BLaER1 (cell line): Measurements from ENCODE around the gene FLRT2.

Experiments
- H3K27ac ChIP-seq: shearing (Covaris generic); formaldehyde crosslinking; 2 replicates; pipeline ENCODE4 v1.8.1; 2022
- H3K27me3 ChIP-seq: shearing (Covaris generic); formaldehyde crosslinking; 2 replicates; pipeline ENCODE4 v1.8.1; 2022
- H3K36me3 ChIP-seq: shearing (Covaris generic); formaldehyde crosslinking; 2 replicates; pipeline ENCODE4 v1.8.1; 2022
- H3K4me1 ChIP-seq: shearing (Covaris generic); formaldehyde crosslinking; 2 replicates; pipeline ENCODE4 v1.8.1; 2022
- H3K4me2 ChIP-seq: shearing (Covaris generic); formaldehyde crosslinking; 2 replicates; pipeline ENCODE4 v1.8.1; 2022
- H3K4me3 ChIP-seq: shearing (Covaris generic); formaldehyde crosslinking; 2 replicates; pipeline ENCODE4 v1.8.1; 2022
- H3K9ac ChIP-seq: shearing (Covaris generic); formaldehyde crosslinking; 2 replicates; pipeline ENCODE4 v1.8.1; 2022
- H3K9me3 ChIP-seq: shearing (Covaris generic); formaldehyde crosslinking; 2 replicates; pipeline ENCODE4 v1.8.1; 2022
- H4K20me1 ChIP-seq: shearing (Covaris generic); formaldehyde crosslinking; 2 replicates; pipeline ENCODE4 v1.8.1; 2022
- Cebpa-rat ChIP-seq: shearing (Covaris generic); IDR thresholded peaks from 2 replicates; pipeline ENCODE4 v1.8.1; 2022

FLRT2 gene

GRCh38 chr14:85675957-85676356 is 146.0 kb downstream of the FLRT2 start:
- H3K27me3 ChIP-seq: no peaks in the 10 kb centered on the region
- no peak for TF ChIP-seq Cebpa-rat
- no peaks in the 10 kb centered on the region for H4K20me1 ChIP-seq
- H3K4me3 ChIP-seq: no peak overlapping the region
- H3K4me2 ChIP-seq: no peak overlapping the region
- no peaks in the 10 kb centered on the region for H3K9me3 ChIP-seq
- H3K27ac ChIP-seq: no peak overlapping the region
- H3K36me3 ChIP-seq: no peaks in the 10 kb centered on the region
- no peaks in the 10 kb centered on the region for H3K4me1 ChIP-seq
- H3K9ac ChIP-seq: no peak overlapping the region

DNA sequence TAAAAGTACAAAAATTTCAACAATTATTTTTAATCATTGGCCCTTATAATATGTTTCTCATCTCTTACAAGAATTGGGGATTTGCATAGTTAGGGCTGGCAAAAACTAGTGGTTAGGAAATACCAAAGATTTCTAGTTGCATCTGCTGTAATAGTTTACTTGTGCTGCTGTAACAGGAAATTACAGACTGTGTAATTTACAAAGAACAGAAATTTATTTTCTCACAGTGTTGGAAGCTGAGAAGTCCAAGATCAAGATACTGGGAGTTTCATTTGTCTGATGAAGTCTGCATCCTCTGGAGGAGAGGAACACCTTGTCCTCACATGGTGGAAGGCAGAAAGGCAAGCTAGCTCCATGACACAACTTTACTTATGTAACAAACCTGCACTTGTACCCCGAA is 157.0 kb downstream of the FLRT2 start:
- Histone ChIP-seq H3K27me3 (no peaks in the 10 kb centered on the region), H3K9me3 (no peaks in the 10 kb centered on the region), H3K4me3 (no peak overlapping the region), H3K9ac (no peak overlapping the region), H3K36me3 (no peaks in the 10 kb centered on the region), H4K20me1 (no peaks in the 10 kb centered on the region), H3K4me1 (no peaks in the 10 kb centered on the region), H3K4me2 (no peak overlapping the region), H3K27ac (no peak overlapping the region)
- TF ChIP-seq Cebpa-rat: no peak

DNA sequence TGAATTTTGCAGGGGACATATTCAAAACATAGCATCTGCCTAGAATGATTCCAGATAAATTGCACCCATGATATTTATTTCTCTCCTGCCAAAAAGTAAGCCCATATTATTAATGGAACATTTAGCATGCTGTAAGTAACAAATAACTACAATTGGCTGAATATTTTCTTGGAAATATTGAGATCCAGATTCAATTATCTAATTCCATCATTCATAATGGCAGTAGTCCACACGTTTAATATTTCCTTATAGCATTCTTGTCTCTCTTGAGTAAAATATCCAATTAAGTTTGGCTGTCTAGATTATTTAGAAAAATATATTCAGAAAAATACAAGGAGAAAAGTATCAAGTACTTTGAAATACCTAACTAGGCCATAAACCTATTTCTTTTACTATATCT is 157.5 kb downstream of the FLRT2 start:
- Histone ChIP-seq H3K4me2 (no peak overlapping the region), H3K4me1 (no peaks in the 10 kb centered on the region), H3K9me3 (no peaks in the 10 kb centered on the region), H3K27ac (no peak overlapping the region), H3K9ac (no peak overlapping the region), H3K27me3 (no peaks in the 10 kb centered on the region), H4K20me1 (no peaks in the 10 kb centered on the region), H3K36me3 (no peaks in the 10 kb centered on the region), H3K4me3 (no peak overlapping the region)
- TF ChIP-seq Cebpa-rat: no peak

- H3K9me3 ChIP-seq: no peaks in the 10 kb centered on the region
- no peak; the same call in 1 of the 2 replicates for TF ChIP-seq Cebpa-rat
Observed at GRCh38 chr14:85688006-85688405, 158.1 kb downstream of the FLRT2 start.

GRCh38 chr14:85695300-85695699 is 165.4 kb downstream of the FLRT2 start:
- no peaks in the 10 kb centered on the region for H3K27me3 ChIP-seq
- H4K20me1 ChIP-seq: no peaks in the 10 kb centered on the region
- H3K4me2 ChIP-seq: no peak overlapping the region
- H3K4me3 ChIP-seq: no peak overlapping the region
- no peak for TF ChIP-seq Cebpa-rat
- H3K4me1 ChIP-seq: no peaks in the 10 kb centered on the region
- H3K9me3 ChIP-seq: no peaks in the 10 kb centered on the region
- H3K36me3 ChIP-seq: no peaks in the 10 kb centered on the region
- H3K27ac ChIP-seq: no peak overlapping the region
- no peak overlapping the region for H3K9ac ChIP-seq

More at GRCh38 chr14:85688006-85688405, 158.1 kb downstream of the FLRT2 start:
- no peak overlapping the region for H3K4me3 ChIP-seq
- no peaks in the 10 kb centered on the region for H3K4me1 ChIP-seq
- H3K27me3 ChIP-seq: no peaks in the 10 kb centered on the region
- no peak overlapping the region for H3K27ac ChIP-seq
- H3K9ac ChIP-seq: no peak overlapping the region
- H3K36me3 ChIP-seq: no peaks in the 10 kb centered on the region
- H3K4me2 ChIP-seq: no peak overlapping the region
- H4K20me1 ChIP-seq: no peaks in the 10 kb centered on the region

DNA sequence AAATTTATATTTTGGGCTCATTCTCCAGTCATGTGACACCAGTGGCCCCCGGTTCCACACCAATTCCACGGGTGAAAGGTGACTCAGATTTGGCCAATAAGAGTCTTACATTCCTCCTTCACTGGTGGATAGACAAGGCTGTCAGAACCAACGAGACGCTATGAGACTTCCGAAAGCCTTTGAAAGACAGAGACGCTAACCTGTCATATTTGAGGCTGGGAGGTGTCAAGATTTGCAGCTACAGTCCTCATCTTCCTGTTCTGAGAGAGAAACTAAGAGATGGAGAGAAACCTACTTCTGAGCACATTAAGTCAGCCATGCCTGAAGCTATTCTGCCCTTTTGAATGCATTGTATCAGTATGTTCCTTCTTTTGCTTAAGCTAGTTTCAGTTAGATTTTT is 171.2 kb downstream of the FLRT2 start:
- H3K9ac ChIP-seq: no peak overlapping the region
- H3K27ac ChIP-seq: no peak overlapping the region
- H3K4me3 ChIP-seq: no peak overlapping the region
- no peaks in the 10 kb centered on the region for H3K4me1 ChIP-seq
- no peak overlapping the region for H3K4me2 ChIP-seq
- H4K20me1 ChIP-seq: no peaks in the 10 kb centered on the region
- H3K36me3 ChIP-seq: no peaks in the 10 kb centered on the region
- no peaks in the 10 kb centered on the region for H3K27me3 ChIP-seq
- no peak for TF ChIP-seq Cebpa-rat
- no peaks in the 10 kb centered on the region for H3K9me3 ChIP-seq

GRCh38 chr14:85701763-85702162 is 171.8 kb downstream of the FLRT2 start:
- Histone ChIP-seq H3K9ac (no peak overlapping the region), H3K4me3 (no peak overlapping the region), H3K9me3 (no peaks in the 10 kb centered on the region), H3K4me1 (no peaks in the 10 kb centered on the region), H3K36me3 (no peaks in the 10 kb centered on the region), H3K4me2 (no peak overlapping the region), H4K20me1 (no peaks in the 10 kb centered on the region), H3K27ac (no peak overlapping the region), H3K27me3 (no peaks in the 10 kb centered on the region)
- no peak for TF ChIP-seq Cebpa-rat

DNA sequence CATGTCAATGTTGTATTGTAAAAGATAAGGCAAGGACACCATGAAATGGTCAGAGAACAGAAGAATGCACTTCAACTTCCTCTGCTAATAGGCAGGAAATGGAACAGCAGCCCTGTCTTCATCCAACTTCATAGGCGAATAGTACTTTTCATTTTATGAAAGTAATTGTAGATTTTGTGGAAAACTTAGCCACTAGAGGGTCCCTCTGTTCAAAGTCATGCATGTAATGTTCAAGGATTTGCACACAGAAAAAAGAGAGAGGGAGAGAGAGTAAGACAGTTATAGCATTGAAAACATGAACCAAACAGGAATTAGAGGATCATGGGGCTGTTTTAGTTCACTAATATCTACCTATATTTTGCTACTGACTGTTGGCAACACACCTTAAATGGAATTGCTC is 172.2 kb downstream of the FLRT2 start:
- no peak overlapping the region for H3K4me3 ChIP-seq
- H4K20me1 ChIP-seq: no peaks in the 10 kb centered on the region
- H3K36me3 ChIP-seq: no peaks in the 10 kb centered on the region
- H3K9me3 ChIP-seq: no peaks in the 10 kb centered on the region
- H3K9ac ChIP-seq: no peak overlapping the region
- no peak for TF ChIP-seq Cebpa-rat
- H3K27me3 ChIP-seq: no peaks in the 10 kb centered on the region
- H3K4me2 ChIP-seq: no peak overlapping the region
- no peak overlapping the region for H3K27ac ChIP-seq
- H3K4me1 ChIP-seq: no peaks in the 10 kb centered on the region

DNA sequence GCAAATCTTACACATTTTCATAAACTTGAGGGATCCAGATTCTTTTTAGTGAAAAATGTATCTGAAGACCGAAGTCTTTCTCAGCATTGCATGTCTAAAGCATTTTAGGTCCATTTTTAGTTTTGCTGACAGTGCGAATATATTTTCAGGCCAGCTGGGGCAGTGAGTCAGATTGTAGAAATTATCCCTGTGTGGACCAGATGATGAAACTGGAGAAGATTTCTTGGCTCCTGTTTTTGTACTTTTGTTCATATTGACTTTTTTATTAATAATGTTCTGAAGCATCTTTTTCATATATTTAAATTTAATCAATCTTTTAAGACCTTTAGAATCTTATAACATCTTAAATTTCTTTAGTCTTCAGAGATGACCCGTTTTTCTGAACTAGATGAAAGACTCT is 173.1 kb downstream of the FLRT2 start:
- H3K4me2 ChIP-seq: no peak overlapping the region
- TF ChIP-seq Cebpa-rat: no peak
- no peaks in the 10 kb centered on the region for H3K27me3 ChIP-seq
- H4K20me1 ChIP-seq: no peaks in the 10 kb centered on the region
- no peaks in the 10 kb centered on the region for H3K9me3 ChIP-seq
- H3K4me3 ChIP-seq: no peak overlapping the region
- H3K27ac ChIP-seq: no peak overlapping the region
- H3K36me3 ChIP-seq: no peaks in the 10 kb centered on the region
- H3K9ac ChIP-seq: no peak overlapping the region
- H3K4me1 ChIP-seq: no peaks in the 10 kb centered on the region
